BE2C (cell line): ENCODE results near the gene FRMD5.

ENCODE experiments used
- DNase-seq: peaks from one replicate; pipeline ENCODE4 v3.0.0-alpha.2; 2020
- H3K27me3 ChIP-seq: fragments of 250-450 bp; sonication (Bioruptor Pico); 2 replicates; pipeline ENCODE4 v1.5.1; 2020; ENCODE audit warnings: mild to moderate bottlenecking
- H3K36me3 ChIP-seq: fragments of 250-450 bp; sonication (Bioruptor Pico); 2 replicates; pipeline ENCODE4 v1.5.1; 2020; ENCODE audit warnings: mild to moderate bottlenecking
- H3K4me1 ChIP-seq: fragments of 250-450 bp; sonication (Bioruptor Pico); 2 replicates; pipeline ENCODE4 v1.5.1; 2020
- H3K4me3 ChIP-seq: 2 replicates; pipeline ENCODE4 v1.5.1; 2011; ENCODE audit warnings: low read depth, low read length
- H3K9me3 ChIP-seq: fragments of 250-450 bp; sonication (Bioruptor Pico); 2 replicates; pipeline ENCODE4 v1.5.1; 2020
- CTCF ChIP-seq: IDR thresholded peaks from 2 replicates; pipeline ENCODE4 v1.5.1; 2012; ENCODE audit warnings: mild to moderate bottlenecking, low read depth, low read length

FRMD5 gene

GRCh38 chr15:44101286-44101685, 93.8 kb downstream of the FRMD5 start:
- Histone ChIP-seq H3K4me3 (no peak overlapping the region), H3K4me1 (no peaks in the 10 kb centered on the region), H3K36me3 (no peaks in the 10 kb centered on the region), H3K27me3 (no peaks in the 10 kb centered on the region), H3K9me3 (no peaks in the 10 kb centered on the region)
- TF ChIP-seq CTCF = no peak
- no peak for DNase-seq

GRCh38 chr15:44099671-44100070, 95.4 kb downstream of the FRMD5 start:
- TF ChIP-seq CTCF = no peak
- no peak for DNase-seq
- Histone ChIP-seq H3K4me3 (no peak overlapping the region), H3K27me3 (no peaks in the 10 kb centered on the region), H3K4me1 (no peaks in the 10 kb centered on the region), H3K9me3 (no peaks in the 10 kb centered on the region), H3K36me3 (no peaks in the 10 kb centered on the region)

GRCh38 chr15:44097552-44097951, 97.5 kb downstream of the FRMD5 start:
- Histone ChIP-seq H3K27me3 (no peaks in the 10 kb centered on the region), H3K9me3 (no peaks in the 10 kb centered on the region), H3K36me3 (no peaks in the 10 kb centered on the region), H3K4me1 (no peaks in the 10 kb centered on the region), H3K4me3 (no peak overlapping the region)
- no peak for TF ChIP-seq CTCF
- DNase-seq = no peak

- no peaks in the 10 kb centered on the region for H3K27me3 ChIP-seq
- no peak overlapping the region for H3K4me3 ChIP-seq
- H3K4me1 ChIP-seq = no peaks in the 10 kb centered on the region
- no peak for DNase-seq
- no peaks in the 10 kb centered on the region for H3K36me3 ChIP-seq
- H3K9me3 ChIP-seq = no peaks in the 10 kb centered on the region
- TF ChIP-seq CTCF = no peak
Measured at GRCh38 chr15:44096596-44096995, 98.5 kb downstream of the FRMD5 start.

- Histone ChIP-seq H3K4me3 (no peak overlapping the region), H3K4me1 (no peaks in the 10 kb centered on the region), H3K9me3 (no peaks in the 10 kb centered on the region), H3K36me3 (no peaks in the 10 kb centered on the region), H3K27me3 (no peaks in the 10 kb centered on the region)
- TF ChIP-seq CTCF = no peak
- no peak for DNase-seq
Measured at GRCh38 chr15:44094781-44095180, 100.3 kb downstream of the FRMD5 start.

- DNase-seq = no peak
- no peaks in the 10 kb centered on the region for H3K9me3 ChIP-seq
- no peaks in the 10 kb centered on the region for H3K27me3 ChIP-seq
- H3K36me3 ChIP-seq = no peaks in the 10 kb centered on the region
- no peaks in the 10 kb centered on the region for H3K4me1 ChIP-seq
- no peak overlapping the region for H3K4me3 ChIP-seq
- no peak for TF ChIP-seq CTCF
Measured at GRCh38 chr15:44093836-44094235, 101.2 kb downstream of the FRMD5 start.
